ENCODE data around the gene TTC28.

TTC28 gene

GRCh38 chr22:28714043-28714628, 34.5 kb upstream of the TTC28 start:
- TF ChIP-seq MAX (IDR thresholded peaks at IDR 0.05; ENCODE audit: low read depth, low read length), result no peak
- TF ChIP-seq MYC (IDR thresholded peaks at IDR 0.05; ENCODE audit: low read depth, low read length), result no peak
- TF ChIP-seq POLR2A (IDR thresholded peaks at IDR 0.05; ENCODE audit: extremely low read depth, insufficient read length), result no peak
- no peak for TF ChIP-seq CTCF (IDR thresholded peaks at IDR 0.05; ENCODE audit: low read depth, low read length)
- DNase-seq (ENCODE audit: low read depth), result no peak

GRCh38 chr22:28711820-28712777, 32.5 kb upstream of the TTC28 start:
- no peak overlapping the region for H3K4me3 ChIP-seq (ENCODE audit: low read depth, low read length)
- peak; percentile 16 for DNase-seq (ENCODE audit: low read depth)
- TF ChIP-seq CTCF (IDR thresholded peaks at IDR 0.05; ENCODE audit: low read depth, low read length), result no peak

More at GRCh38 chr22:28714043-28714628, 34.5 kb upstream of the TTC28 start:
- H3K4me3 ChIP-seq (ENCODE audit: low read depth, low read length), result no peak overlapping the region

- TF ChIP-seq MAX (IDR thresholded peaks at IDR 0.05; ENCODE audit: low read depth, low read length) (no peak), POLR2A (IDR thresholded peaks at IDR 0.05; ENCODE audit: extremely low read depth, insufficient read length) (no peak), CTCF (IDR thresholded peaks at IDR 0.05; ENCODE audit: low read depth, low read length) (no peak), MYC (IDR thresholded peaks at IDR 0.05; ENCODE audit: low read depth, low read length) (no peak)
- no peak overlapping the region for H3K4me3 ChIP-seq (ENCODE audit: low read depth, low read length)
- DNase-seq (ENCODE audit: low read depth), result no peak
Observed at GRCh38 chr22:28711341-28711740, 31.7 kb upstream of the TTC28 start.

- DNase-seq (ENCODE audit: low read depth), result no peak
- no peak overlapping the region for H3K4me3 ChIP-seq (ENCODE audit: low read depth, low read length)
- TF ChIP-seq MYC (IDR thresholded peaks at IDR 0.05; ENCODE audit: low read depth, low read length) (no peak), MAX (IDR thresholded peaks at IDR 0.05; ENCODE audit: low read depth, low read length) (no peak), CTCF (IDR thresholded peaks at IDR 0.05; ENCODE audit: low read depth, low read length) (no peak), POLR2A (IDR thresholded peaks at IDR 0.05; ENCODE audit: extremely low read depth, insufficient read length) (no peak)
Observed at GRCh38 chr22:28710576-28711191, 31.0 kb upstream of the TTC28 start.

- no peak overlapping the region for H3K4me3 ChIP-seq (ENCODE audit: low read depth, low read length)
- no peak for TF ChIP-seq POLR2A (IDR thresholded peaks at IDR 0.05; ENCODE audit: extremely low read depth, insufficient read length)
- TF ChIP-seq CTCF (IDR thresholded peaks at IDR 0.05; ENCODE audit: low read depth, low read length), result no peak
- TF ChIP-seq MAX (IDR thresholded peaks at IDR 0.05; ENCODE audit: low read depth, low read length), result no peak
- no peak for TF ChIP-seq MYC (IDR thresholded peaks at IDR 0.05; ENCODE audit: low read depth, low read length)
- no peak for DNase-seq (ENCODE audit: low read depth)
Observed at GRCh38 chr22:28710107-28710506, 30.5 kb upstream of the TTC28 start.

Data from NB4 (cell line).